ENCODE data around the gene MCTP2.

DNA sequence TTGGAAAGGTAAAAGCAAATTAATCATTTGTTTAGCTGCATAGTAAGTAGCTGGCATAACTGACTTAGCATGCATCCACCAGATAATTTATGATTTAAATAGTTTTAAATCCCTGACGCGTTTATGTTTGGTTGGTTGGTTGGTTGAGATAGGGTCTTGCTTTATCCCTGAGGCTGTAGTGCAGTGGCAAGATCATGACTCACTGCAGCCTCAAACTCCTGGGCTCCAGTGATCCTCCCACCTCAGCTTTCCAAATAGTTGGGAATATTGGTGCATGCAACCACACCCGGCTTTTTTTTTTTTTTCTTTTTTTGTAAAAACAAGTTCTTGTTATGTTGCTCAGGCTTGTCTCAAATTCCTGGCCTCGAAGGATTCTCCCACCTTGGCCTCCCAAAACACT is 263.4 kb downstream of the MCTP2 start:
- TF ChIP-seq EZH2 (IDR thresholded peaks at IDR 0.05; ENCODE audit: borderline replicate concordance) = no peak
- TF ChIP-seq, protein P1, sequence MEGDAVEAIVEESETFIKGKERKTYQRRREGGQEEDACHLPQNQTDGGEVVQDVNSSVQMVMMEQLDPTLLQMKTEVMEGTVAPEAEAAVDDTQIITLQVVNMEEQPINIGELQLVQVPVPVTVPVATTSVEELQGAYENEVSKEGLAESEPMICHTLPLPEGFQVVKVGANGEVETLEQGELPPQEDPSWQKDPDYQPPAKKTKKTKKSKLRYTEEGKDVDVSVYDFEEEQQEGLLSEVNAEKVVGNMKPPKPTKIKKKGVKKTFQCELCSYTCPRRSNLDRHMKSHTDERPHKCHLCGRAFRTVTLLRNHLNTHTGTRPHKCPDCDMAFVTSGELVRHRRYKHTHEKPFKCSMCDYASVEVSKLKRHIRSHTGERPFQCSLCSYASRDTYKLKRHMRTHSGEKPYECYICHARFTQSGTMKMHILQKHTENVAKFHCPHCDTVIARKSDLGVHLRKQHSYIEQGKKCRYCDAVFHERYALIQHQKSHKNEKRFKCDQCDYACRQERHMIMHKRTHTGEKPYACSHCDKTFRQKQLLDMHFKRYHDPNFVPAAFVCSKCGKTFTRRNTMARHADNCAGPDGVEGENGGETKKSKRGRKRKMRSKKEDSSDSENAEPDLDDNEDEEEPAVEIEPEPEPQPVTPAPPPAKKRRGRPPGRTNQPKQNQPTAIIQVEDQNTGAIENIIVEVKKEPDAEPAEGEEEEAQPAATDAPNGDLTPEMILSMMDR (IDR thresholded peaks at IDR 0.05; ENCODE audit: poor library complexity) = no peak
